ENCODE data around the gene PACC1. TPM values are rescaled to one million over a fixed set of nuclear protein-coding genes. Genes with fewer than 3 reads are reported as not detected.

Gene PACC1
- polyA plus RNA-seq, 2 of the 4 experiments (the other 2 are of a cell fraction), result 11.9 to 19.6 TPM

GRCh38 chr1:212423879-212424278 is 9.2 kb upstream of the PACC1 start:
- 22% methylated on average over 3 of the region's 3 CpGs for WGBS (ENCODE audit: missing lambda C conversion rate)
- Histone ChIP-seq H3K4me1 (no peaks in the 10 kb centered on the region), H3K4me2 (no peak overlapping the region), H3K27ac (no peak overlapping the region), H3K4me3 (no peak overlapping the region), H3K9me3 (no peaks in the 10 kb centered on the region)
- CTCF ChIA-PET, result interaction anchor here (1.2 to 3.7 kb wide), 2 partner anchors 32 to 388 kb away, joined by 3 to 19 read pairs; no protein-coding TSS in a partner anchor
- no peak for FAIRE-seq
- no peak for ATAC-seq
- POLR2A ChIA-PET, result no interaction called here
- no peak for DNase-seq (ENCODE audit: low read depth in 1 of 2, low spot score in 1 of 2)
- TF ChIP-seq ZC3H11A (IDR thresholded peaks at IDR 0.05), result no peak
- TF ChIP-seq CBX2 (IDR thresholded peaks at IDR 0.05; ENCODE audit: borderline replicate concordance, low read depth), result no peak
- no peak for TF ChIP-seq ATOH8 (CRISPR knock-in tag; IDR thresholded peaks at IDR 0.05; ENCODE audit: low read depth)
- TF ChIP-seq SMC3 (IDR thresholded peaks at IDR 0.05), result no peak
- no peak for TF ChIP-seq KDM1A (IDR thresholded peaks at IDR 0.05; ENCODE audit: low read depth)
- no peak for TF ChIP-seq RCOR1 (IDR thresholded peaks at IDR 0.05; ENCODE audit: low read depth, low read length)
- no peak for TF ChIP-seq CHD2 (IDR thresholded peaks at IDR 0.05; ENCODE audit: low read length, partially characterized antibody)
- no peak for TF ChIP-seq HEYL (CRISPR knock-in tag; IDR thresholded peaks at IDR 0.05)
- TF ChIP-seq FOSL2 (IDR thresholded peaks at IDR 0.05), result no peak
- no peak for TF ChIP-seq FOSL2 (CRISPR knock-in tag; IDR thresholded peaks at IDR 0.05)
- TF ChIP-seq HOXA7 (CRISPR knock-in tag; IDR thresholded peaks at IDR 0.05), result no peak
- no peak for TF ChIP-seq MYC (IDR thresholded peaks at IDR 0.05; ENCODE audit: borderline replicate concordance, low read length)
- no peak for TF ChIP-seq RARB (CRISPR knock-in tag; IDR thresholded peaks at IDR 0.05)

- FAIRE-seq (no peak), ATAC-seq (no peak), DNase-seq (ENCODE audit: low read depth in 1 of 2, low spot score in 1 of 2) (no peak)
- WGBS (ENCODE audit: missing lambda C conversion rate), result 61% methylated on average over 2 of the region's 2 CpGs
- Histone ChIP-seq H3K9me3 (no peaks in the 10 kb centered on the region), H3K4me3 (no peak overlapping the region), H3K4me2 (no peak overlapping the region), H3K27ac (no peak overlapping the region), H3K4me1 (no peaks in the 10 kb centered on the region)
- POLR2A ChIA-PET, result no interaction called here
- TF ChIP-seq RARB (CRISPR knock-in tag; IDR thresholded peaks at IDR 0.05), result no peak
- CTCF ChIA-PET, result no interaction called here
Measured at GRCh38 chr1:212421165-212421564, 6.5 kb upstream of the PACC1 start.

GRCh38 chr1:212415107-212415841 is 588 bp upstream of the PACC1 start:
- DNase-seq (ENCODE audit: low read depth in 1 of 2, low spot score in 1 of 2), result no peak
- TF ChIP-seq POLR2AphosphoS2 (conservative IDR thresholded peaks at IDR 0.05; ENCODE audit: low read length) (no peak), CHD4 (IDR thresholded peaks at IDR 0.05; ENCODE audit: borderline replicate concordance) (no peak), HOXB13 (CRISPR knock-in tag; IDR thresholded peaks at IDR 0.05; ENCODE audit: low read depth) (no peak), ZSCAN20 (CRISPR knock-in tag; IDR thresholded peaks at IDR 0.05) (no peak), MYC (IDR thresholded peaks at IDR 0.05; ENCODE audit: borderline replicate concordance, low read length) (no peak), RAD21 (conservative IDR thresholded peaks at IDR 0.05 in 1 of 2, IDR thresholded peaks at IDR 0.05 in 1 of 2) (no peak), TFCP2L1 (CRISPR knock-in tag; IDR thresholded peaks at IDR 0.05) (no peak), RNF2 (IDR thresholded peaks at IDR 0.05; ENCODE audit: borderline replicate concordance, low read depth) (no peak), FOSB (CRISPR knock-in tag; IDR thresholded peaks at IDR 0.05) (no peak), ZC3H11A (IDR thresholded peaks at IDR 0.05) (no peak), KDM5A (IDR thresholded peaks at IDR 0.05) (no peak)
- Histone ChIP-seq H3K4me3 (peak overlapping the region; percentile 80), H3K4me2 (peak overlapping the region; percentile 79), H3K27ac (peak overlapping the region; percentile 75 to 89), H3K4me1 (peaks cover 14% of the 10 kb centered on the region), H3K9me3 (no peaks in the 10 kb centered on the region)
- no peak for ATAC-seq
- WGBS (ENCODE audit: missing lambda C conversion rate), result 69% methylated on average over 13 of the region's 13 CpGs
- FAIRE-seq, result no peak
- ChIA-PET POLR2A (interaction anchor here (1.0 kb wide), 1 partner anchor 17 kb away, joined by 3 read pairs; the partner anchor contains the start of gene NENF), CTCF (interaction anchor here (0.8 to 2.1 kb wide), 2 partner anchors 35 to 41 kb away, joined by 3 to 4 read pairs; no protein-coding TSS in a partner anchor)

All from A549 (cell line).